ENCODE measurements around the gene ENTHD1.

ENTHD1 gene

DNA sequence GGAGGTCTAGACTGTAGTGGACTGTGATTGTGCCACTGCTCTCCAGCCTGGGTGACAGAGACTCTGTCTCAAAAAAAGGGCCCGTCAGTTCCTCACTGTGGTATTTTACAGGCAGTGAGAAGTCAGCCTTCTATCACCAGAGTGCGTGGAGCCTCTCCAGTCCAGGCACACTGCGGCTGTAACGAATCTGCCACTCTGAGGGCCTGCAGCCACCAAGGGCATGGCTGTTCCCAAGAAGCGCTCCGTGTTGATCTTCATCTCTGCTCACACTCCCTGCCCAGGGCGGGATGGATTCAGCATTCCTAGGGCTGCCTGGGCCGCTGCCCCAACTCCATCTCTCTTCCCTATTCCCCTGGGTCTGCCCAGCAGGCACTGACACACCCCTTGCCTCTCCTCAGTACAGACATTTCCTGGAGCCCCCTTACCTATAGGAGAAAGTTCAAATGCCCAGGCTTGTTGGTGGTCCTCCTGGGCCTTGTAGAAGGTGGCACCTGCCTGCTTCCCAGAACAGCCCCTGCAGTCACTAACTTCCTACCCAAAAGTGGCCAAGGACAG is 174.6 kb downstream of the ENTHD1 start:
- no peak for DNase-seq (ENCODE audit: low read depth in 1 of 2, low spot score in 1 of 2)

DNA sequence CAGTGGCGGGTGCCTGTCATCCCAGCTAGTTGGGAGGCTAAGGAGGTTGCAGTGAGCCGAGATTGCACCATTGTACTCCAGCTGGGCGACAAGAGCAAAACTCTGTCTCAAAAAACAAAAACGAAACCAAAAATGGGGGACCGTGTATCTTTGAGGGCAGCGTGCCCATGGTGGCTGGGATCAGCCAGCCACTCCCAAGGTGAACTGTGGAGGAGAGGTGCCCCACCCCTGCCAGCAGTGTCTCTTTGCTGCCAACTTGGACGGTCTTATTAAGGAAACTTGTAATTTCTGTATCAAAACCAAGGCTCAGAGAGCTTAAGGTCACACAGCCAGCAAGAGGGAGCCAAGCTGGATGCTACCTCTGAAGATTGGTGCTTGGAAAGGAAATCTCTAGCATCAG is 175.4 kb downstream of the ENTHD1 start:
- DNase-seq (ENCODE audit: low read depth in 1 of 2, low spot score in 1 of 2): no peak

DNA sequence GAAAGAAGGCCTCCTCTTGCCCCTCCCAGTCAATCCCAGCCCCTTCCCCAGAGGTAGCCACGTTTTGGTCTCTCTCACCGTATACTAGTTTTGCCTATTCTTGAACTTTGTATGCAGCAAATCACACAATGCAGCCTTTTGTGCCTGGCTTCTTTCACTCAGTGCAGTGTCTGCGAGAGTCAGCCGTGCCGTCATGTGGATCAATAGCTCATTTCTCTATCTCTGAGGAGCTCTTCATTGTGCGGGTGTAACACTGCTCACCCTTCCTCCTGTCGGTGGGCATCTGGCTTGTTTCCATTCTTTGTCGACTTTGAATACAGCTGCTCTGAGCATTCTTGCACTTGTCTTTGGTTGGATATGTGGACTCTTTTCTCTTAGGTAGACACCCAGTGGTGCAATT is 176.5 kb downstream of the ENTHD1 start:
- DNase-seq (ENCODE audit: low read depth in 1 of 2, low spot score in 1 of 2): no peak

DNA sequence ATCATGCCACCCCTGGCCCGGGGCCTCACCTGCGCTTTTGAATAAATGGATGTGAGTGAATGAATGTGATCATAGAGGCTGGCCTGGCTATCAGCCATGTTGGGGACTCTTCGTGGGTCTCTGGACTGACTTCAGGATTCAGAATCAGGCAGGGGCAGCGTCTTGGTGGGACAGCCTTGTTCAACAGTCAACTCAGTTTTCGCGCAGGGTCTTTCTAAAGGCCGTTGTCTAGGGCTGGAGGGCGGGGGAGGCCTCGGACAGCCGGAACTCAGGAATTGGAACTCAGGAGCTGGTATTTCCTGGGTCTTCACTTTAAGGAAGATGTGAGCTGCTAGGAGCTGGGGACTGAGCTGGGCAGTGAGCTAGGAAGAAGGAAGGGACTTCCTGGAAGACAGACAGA is 177.0 kb downstream of the ENTHD1 start:
- DNase-seq (ENCODE audit: low read depth in 1 of 2, low spot score in 1 of 2): no peak

DNA sequence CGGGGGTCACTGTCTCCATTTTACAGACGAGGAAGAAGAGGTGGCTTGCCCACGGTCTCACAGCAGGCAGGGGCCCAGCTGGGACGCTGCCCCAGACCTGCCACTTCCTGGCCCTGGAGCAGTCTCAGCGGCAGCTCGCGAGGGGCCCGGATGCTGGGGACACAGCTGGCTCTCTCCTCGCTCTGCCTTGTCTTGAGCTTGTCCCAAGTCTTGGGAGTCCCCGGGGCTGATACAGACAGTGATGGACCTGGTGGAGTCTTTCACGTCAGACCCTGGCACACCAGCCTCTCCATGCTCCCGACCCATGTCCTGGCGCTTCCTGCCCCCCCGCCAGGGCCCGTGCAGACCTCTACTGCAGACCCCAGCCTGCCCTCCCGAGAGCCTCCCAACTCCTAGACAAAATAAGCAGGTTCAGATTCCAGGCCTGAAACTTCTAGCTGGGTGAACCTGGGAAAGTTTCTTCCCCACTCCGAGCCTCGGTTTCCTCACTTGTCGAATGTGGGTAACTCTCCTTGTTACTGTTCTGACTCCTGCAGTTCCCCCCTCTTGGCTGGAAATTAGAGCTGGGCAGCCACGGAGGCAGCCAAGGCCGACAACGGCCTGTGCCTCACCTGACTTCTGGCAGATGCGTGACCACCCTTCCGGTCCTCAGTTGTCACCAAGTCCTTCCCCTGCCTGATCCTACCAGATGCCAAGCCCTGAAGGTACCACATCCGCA is 177.6 kb downstream of the ENTHD1 start:
- DNase-seq (ENCODE audit: low read depth in 1 of 2, low spot score in 1 of 2): no peak

DNA sequence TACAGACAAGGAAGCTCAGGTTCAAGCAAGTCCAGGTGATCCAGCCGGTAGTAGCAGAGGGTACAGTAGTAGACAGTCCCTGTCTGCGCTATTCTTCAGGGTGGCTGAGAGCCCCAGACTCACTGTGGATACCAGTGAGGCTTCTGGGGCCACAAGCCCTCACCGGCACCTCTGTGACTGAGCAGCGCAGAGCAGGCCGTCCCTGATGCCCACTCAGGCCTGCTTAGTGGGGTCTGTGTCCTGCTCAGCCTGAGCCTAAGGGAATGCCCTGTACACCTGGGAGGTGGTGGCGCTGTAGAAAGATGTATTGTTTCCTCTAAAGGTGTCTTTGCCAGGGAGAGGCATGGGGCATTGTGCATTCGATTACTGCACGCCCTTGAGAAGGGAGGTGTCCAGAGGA is 179.2 kb downstream of the ENTHD1 start:
- no peak for DNase-seq (ENCODE audit: low read depth in 1 of 2, low spot score in 1 of 2)

DNA sequence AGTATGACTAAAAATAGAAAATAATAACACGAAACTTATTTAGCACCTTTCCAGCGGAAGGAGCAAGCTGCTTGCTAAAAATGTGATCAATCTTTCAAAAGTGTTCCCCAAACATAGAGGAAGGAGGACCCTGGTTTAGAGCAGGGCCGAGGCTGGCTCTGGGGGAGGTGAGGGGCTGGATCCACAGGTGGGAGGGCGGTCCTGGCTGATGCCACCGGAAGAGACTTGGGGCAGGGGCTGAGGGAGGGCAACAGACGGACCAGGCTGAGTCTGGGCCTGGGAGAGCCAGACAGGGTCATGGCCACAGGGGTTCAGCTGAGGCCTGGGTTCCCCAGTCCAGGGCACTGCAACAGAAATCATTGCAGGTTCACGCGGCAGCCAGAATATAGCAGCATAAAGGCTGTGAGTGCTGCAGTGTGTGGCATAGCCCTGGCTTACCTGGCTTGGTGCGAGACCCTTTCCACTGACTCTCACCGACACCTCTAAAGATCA is 179.7 kb downstream of the ENTHD1 start:
- DNase-seq (ENCODE audit: low read depth in 1 of 2, low spot score in 1 of 2): no peak

DNA sequence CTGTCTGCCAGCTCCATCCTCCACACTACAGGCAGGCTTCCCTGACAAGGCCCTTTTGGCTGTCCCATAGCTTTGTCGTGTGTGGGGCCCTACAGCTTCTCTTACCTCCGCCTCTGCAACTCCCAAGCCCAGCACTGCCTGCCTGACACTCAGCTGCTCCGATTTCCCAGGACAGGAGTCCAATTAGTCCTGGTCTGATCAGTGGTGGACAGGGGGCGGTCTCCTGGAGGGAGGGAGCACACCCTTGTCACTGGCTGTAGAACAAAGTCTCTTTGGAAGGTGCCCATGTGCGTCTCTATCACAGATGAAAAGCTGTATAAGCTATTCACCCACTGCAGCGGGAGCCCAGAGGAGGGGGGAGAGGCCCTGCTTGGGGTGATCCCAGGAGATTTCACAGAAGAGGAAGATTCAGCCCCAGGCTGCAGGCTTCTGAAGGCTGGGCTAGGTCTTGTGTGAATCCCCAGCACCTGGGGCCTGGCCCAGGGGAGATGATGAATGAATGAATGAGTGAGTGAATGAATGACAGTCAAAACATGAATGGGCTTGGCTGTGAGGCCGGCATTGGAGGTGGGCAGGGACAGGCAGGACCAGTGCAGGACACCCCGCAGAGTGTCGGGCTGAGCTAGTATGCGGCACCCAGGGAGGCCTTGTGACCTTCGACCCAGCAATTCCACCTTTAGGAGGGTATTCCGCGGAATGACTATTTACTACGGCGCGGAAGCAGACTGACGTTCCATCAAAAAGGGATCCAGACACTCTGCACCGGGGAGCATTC is 180.6 kb downstream of the ENTHD1 start:
- DNase-seq (ENCODE audit: low read depth in 1 of 2, low spot score in 1 of 2): no peak

DNA sequence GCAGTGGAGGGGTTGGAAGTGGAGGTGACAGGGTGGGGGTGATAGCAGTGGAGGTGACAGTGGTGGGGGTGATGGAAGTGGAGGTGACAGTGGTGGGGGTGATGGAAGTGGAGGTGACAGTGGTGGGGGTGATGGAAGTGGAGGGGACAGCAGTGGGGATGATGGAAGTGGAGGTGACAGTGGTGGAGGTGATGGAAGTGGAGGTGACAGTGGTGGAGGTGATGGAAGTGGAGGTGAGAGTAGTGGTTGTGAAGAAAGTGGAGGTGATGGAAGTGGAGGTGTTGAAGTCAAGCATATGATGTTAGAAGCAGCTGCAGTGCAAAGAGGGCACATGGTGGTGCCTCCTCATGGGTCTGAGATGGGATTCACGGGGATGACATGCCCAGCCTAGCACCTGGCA is 181.5 kb downstream of the ENTHD1 start:
- no peak for DNase-seq (ENCODE audit: low read depth in 1 of 2, low spot score in 1 of 2)

DNA sequence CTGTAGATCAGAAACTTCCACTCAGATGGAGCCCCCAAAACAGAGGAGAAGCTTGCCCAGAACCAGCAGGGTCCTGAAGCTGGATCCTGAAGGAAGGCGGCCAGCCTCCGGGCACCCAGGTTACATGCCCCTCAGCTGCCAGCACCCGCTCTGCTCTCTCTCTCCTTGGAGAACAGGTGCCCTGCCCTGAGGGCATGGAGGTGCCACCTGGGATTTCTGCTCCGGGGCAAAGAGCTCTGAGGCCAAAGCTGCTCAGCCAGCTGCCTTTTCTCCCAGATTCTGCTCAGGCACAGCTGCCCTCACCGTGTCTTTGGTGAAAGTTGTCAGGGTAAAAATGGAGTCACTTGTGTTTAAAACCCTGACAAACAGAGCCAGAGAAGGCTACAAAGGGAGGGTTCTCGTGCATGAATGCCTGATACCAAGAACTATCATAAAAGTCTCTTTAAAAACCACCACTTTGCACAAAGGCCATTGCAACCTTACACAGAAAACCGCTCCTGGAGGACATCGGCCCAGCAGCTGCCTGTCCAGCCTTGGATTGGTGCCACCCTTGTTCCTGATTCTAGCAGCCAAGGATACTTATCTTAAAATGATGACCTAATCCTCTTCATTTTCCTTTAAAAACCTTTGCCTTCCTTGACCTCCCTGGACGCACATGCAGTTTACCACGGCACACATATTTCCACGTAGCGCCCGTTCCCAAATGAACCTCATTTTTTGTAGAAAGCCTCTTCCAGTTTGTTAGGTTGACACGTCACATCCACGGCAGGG is 183.0 kb downstream of the ENTHD1 start:
- DNase-seq (ENCODE audit: low read depth in 1 of 2, low spot score in 1 of 2): no peak

DNA sequence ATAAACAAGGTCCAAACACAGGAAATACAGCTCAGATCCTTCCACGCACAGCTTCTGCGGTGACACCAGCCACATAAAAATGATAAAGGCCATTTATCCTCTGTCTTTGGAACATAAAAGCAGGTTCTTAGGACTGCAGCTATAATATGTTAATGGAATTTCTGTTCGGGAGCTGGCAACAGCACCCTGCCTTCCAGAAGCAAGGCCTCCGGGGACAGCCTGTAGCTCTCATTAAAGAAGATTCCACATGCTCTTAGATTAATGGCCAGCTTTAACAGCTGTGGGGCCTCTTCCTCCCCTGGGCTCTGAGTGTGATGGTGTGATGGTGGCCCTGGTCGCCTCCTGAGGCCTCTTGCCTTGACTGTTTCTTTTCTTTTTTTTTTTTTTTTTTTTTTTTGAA is 185.7 kb downstream of the ENTHD1 start:
- no peak for DNase-seq (ENCODE audit: low read depth in 1 of 2, low spot score in 1 of 2)

DNA sequence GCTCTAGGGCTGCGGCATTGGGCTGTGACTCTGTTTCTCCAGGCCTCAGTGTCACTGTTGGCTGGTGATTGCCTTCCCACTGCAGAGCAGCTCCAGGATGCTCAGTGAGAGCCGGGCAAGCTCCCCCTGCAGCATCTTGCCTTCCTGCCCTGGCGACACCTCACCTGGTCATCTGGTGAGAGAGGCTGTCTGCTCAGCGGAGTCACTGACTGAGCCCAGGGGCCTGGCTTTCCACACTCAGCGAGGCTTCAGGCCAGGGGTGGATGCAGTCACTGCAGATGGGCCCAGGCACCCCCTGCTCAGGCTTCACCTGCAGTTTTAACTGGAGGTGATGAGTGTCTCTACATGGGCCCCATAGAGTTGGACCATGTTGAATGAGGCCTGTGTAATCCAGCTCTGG is 186.2 kb downstream of the ENTHD1 start:
- no peak for DNase-seq (ENCODE audit: low read depth in 1 of 2, low spot score in 1 of 2)

DNA sequence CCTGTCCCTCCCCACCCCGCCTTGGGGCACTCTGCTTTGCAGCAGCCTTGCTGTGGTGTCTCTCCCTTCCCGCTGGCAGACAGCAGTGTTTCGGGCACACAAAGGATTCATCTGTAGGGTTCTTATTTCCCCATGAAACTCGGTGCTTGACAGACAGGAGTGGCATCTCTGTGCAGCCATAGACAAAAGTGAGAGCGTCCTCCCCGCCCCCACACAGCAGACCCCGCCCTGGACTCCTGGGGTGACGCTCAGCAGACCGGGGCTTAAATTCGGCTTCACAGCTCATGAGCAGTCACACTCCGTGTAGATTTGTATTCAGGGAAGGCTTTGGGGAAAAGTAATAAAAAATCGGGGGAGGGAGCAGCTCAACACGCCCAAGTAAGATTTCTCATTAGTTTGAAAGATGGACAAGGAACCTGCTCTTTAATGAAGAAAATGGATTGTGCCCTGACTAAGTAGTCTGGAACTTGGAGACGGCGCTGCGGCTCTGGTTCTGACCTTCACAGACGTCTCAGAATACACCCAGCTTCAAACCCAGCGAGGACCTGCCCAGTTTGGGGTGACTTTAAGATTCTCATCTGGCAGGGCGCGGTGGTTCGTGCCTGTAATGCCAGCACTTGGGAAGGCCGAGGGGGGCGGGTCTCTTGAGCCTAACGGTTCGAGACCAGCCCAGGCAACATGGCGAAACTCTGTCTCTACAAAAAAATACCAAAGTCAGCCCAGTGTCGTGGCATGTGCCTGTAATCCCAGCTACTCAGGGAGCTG is 187.0 kb downstream of the ENTHD1 start:
- no peak for DNase-seq (ENCODE audit: low read depth in 1 of 2, low spot score in 1 of 2)

DNA sequence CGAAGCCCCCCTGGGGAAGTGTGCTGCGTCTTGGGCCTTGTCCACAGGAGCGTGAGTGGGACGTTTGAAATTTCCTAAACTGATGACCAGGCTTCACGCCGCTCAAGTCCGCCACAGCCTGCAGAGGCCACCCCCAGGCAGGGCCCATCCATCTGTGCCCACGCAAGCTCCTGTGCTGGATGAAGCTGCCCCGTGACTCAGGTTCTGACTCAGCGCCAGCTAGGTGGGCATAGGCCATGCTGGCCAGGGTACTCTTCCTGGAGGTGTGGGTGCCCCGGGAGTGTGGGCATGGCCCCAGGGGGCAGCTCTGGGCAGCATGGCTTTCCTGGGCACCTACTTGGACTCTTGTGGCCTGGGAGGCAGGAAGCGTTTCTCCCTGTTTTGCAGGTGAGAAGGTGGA is 188.2 kb downstream of the ENTHD1 start:
- no peak for DNase-seq (ENCODE audit: low read depth in 1 of 2, low spot score in 1 of 2)

DNA sequence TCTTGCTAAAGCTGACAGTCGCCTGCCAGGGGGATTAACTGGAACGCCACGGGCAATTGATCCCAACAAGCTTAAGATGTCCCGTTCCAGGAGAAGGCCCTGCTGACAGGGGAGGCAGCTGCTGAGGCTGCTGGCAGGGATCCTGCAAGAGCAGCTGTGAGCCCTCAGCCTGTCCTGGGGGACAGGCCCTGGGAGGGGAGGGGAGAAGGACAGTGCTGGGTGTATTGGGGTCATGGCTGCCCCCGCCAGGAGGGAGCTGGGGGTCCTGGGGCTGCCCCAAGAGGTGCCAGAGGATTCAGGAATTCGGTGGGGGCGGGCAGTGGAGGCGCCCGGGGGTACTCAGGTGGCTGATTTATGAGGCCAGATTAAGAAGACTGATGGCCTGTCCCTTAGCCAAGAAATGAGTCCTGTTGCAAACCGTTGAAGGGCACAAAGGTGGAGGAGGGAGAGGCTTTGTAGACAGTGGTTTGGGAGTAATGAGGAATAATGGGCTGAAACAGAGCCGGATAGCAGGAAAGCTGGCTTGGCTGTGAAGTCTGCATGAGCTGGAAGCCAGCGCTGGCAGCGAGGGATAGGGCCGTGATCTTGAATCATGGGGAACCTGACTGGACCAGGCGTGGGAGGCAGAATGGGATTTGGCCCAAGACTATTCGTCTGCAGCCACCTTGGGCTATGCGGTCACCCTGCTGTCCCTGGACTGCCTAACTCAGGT is 189.5 kb downstream of the ENTHD1 start:
- no peak for DNase-seq (ENCODE audit: low read depth in 1 of 2, low spot score in 1 of 2)

DNA sequence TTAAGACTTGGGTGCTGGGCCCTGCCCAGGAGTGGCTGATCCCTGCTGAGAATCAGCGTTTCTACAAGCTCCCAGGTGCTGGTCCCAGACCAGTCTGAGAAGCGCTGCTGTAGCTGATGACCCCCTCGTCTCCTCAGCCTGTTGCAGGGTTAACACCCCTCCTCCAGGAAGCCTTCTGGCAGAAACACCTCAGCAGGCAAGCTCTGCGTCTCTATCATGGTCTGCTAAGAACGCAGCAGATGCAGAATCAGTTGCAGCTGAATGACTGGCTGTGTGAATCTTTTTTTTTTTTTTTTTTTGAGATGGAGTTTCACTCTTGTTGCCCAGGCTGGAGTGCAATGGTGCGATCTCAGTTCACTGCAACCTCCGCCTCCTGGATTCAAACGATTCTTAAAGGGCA is 190.5 kb downstream of the ENTHD1 start:
- DNase-seq (ENCODE audit: low read depth in 1 of 2, low spot score in 1 of 2): no peak

DNA sequence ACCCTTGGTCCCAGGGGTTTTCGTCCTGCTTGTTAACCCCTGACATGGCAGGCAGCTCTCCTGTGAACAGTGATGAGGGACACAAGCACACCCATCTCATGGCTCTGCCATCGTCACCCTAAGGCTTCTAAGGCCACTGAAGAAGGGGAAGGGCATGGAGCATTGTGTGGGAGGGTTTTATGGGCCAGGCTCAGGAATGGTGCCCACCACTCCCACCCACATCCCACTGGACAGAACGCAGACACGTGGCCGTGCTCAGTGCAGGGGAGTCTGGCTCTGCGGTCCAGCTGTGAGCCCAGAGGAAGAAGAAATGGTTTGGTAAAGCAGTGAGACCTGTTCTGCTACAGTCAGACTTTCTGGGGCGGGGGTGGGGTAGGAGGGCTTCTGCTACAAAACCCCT is 193.0 kb downstream of the ENTHD1 start:
- no peak for DNase-seq (ENCODE audit: low read depth in 1 of 2, low spot score in 1 of 2)

DNA sequence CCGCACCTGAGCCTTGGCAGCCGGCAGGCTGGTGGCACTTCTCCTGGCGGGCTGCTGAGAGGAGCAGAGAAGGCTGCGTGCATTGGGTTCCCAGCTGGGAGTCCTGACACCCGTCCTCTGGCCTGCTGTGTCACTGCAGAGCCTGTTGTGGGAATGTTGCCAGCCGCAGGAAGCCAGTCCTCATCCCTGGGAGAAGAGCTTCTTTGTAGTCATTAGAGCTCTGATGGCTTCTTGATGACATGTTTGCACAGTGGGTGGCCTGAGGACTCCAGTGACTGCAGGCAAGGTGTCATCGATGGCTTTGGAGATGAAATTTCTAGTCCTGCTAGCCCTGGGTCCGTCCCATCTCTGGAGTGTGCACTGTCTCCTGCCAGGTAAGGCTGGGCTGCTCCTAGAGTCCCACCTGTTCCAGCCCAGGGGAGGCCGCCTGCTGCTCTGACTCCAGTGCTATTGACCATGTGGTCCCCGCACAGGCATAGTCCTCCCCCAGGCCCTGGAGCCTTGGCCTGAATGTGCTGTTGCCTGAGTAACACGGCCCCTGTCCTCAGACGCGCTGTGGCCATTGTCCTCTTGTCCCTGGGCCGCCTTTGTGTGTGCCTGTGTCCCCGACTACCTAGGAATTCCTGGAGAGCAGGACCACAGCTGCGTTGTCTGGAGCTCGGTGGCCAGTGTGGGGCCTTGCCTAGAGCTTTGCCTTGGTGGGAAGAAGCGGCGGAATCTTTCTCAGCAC is 193.8 kb downstream of the ENTHD1 start:
- no peak for DNase-seq (ENCODE audit: low read depth in 1 of 2, low spot score in 1 of 2)

DNA sequence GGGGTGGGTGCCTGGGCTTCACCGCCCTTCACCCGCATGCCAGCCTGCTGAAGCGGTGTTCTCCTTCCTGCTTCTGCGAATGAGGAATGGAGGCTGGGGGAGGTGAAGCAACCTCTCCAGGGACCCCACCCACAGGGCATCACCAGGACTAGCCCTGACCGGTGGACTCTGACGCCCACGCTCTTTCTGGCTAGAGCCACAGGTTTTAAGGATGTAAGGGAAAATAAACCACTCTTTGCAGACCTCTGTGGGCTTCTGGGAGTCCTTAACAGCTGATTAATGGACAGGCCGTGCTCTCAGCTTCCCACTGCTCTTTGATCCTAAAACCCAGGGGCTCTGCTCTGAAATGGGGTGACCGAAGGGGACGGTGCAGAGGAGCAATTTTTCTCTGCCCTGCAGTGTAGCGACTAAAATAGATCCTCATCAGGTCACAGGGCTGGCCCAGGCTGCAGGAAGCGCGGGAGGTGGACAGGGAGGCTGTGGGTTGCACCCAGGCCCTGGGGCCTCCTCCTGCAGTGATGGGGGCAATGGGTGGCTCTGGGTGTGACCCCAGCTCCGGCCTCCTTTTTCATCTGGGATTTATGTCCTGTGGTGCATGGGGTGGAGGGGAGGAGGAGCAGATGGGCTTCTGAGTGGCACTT is 195.7 kb downstream of the ENTHD1 start:
- DNase-seq (ENCODE audit: low read depth in 1 of 2, low spot score in 1 of 2): no peak

Measured in activated CD4-positive, alpha-beta T cell treated with anti-CD3 and anti-CD28 coated beads, Interleukin-2, amount 50 U/mL, for 24 hours (primary cell).